Activated CD4-positive, alpha-beta T cell treated with anti-CD3 and anti-CD28 coated beads for 36 hours (primary cell): ENCODE results near the gene CEP72. TPM values are rescaled to one million over a fixed set of nuclear protein-coding genes. Genes with fewer than 3 reads are reported as not detected.
"Not testable (repeated sequence)": the region's sequence is repeated elsewhere in the genome, so short reads cannot be mapped to it uniquely, and the experiment has no call there.

ENCODE experiments used
- ATAC-seq: fragments of 200-7000 bp; cut with Tn5 transposase; one replicate; pipeline ENCODE4 v1.10.0; 2021; ENCODE audit warnings: mild to moderate bottlenecking, moderate library complexity
- CTCF ChIA-PET: fragments of 350-600 bp; sonication (Branson Sonifier 250); formaldehyde crosslinking; loops from one replicate; lab custom pipeline; 2021; ENCODE audit warnings: antibody characterized with exemption; lab: Charles Lee
- POLR2A ChIA-PET: fragments of 350-600 bp; sonication (Branson Sonifier 250); formaldehyde crosslinking; loops from one replicate; lab custom pipeline; 2021; ENCODE audit warnings: antibody characterized with exemption, inconsistent platforms; lab: Charles Lee
- DNase-seq: peaks from one replicate; pipeline ENCODE4 v3.0.0-alpha.2; 2020
- H3K27ac Mint-ChIP-seq: one replicate; pipeline ENCODE4 v1.8.0; 2021; ENCODE audit warnings: mixed read lengths
- H3K27me3 Mint-ChIP-seq: one replicate; pipeline ENCODE4 v1.8.0; 2021; ENCODE audit warnings: mixed read lengths
- H3K36me3 Mint-ChIP-seq: one replicate; pipeline ENCODE4 v1.8.0; 2021; ENCODE audit warnings: low read depth, mixed read lengths
- H3K4me1 Mint-ChIP-seq: one replicate; pipeline ENCODE4 v1.8.0; 2021; ENCODE audit warnings: mixed read lengths
- H3K4me3 Mint-ChIP-seq: one replicate; pipeline ENCODE4 v1.8.0; 2021; ENCODE audit warnings: mild to moderate bottlenecking, moderate library complexity, mixed read lengths
- H3K9me3 Mint-ChIP-seq: one replicate; pipeline ENCODE4 v1.8.0; 2021; ENCODE audit warnings: low read depth, mixed read lengths
- intact Hi-C, 2 experiments: fragments of 100-400 bp; cut with DNase I in 1 of 2; cut with micrococcal nuclease in 1 of 2; formaldehyde crosslinking; loops; one replicate each; pipeline versions ENCODE4 v1.14.2 to v1.15.1; 2022 to 2024; cut with DNase I, micrococcal nuclease
- total RNA-seq, 2 experiments: library from RNA; stranded (reverse); gene quantifications; one replicate each; pipeline ENCODE4 v1.2.3, GENCODE V29; 2021

Gene CEP72
- total RNA-seq, 2 experiments from 2014 or later: 23.7 to 26.4 TPM

GRCh38 chr5:686172-686523 is 74.0 kb downstream of the CEP72 start:
- H3K4me3 Mint-ChIP-seq, intact Hi-C loops, CTCF ChIA-PET, DNase-seq, POLR2A ChIA-PET, H3K4me1 Mint-ChIP-seq, H3K27me3 Mint-ChIP-seq, H3K9me3 Mint-ChIP-seq, H3K27ac Mint-ChIP-seq, ATAC-seq, H3K36me3 Mint-ChIP-seq: not testable (repeated sequence)

- intact Hi-C loops, H3K27me3 Mint-ChIP-seq, DNase-seq, CTCF ChIA-PET, H3K27ac Mint-ChIP-seq, POLR2A ChIA-PET, H3K4me1 Mint-ChIP-seq, ATAC-seq, H3K36me3 Mint-ChIP-seq, H3K9me3 Mint-ChIP-seq, H3K4me3 Mint-ChIP-seq: not testable (repeated sequence)
Measured at GRCh38 chr5:686936-687335, 74.8 kb downstream of the CEP72 start.

GRCh38 chr5:688348-689010 is 76.3 kb downstream of the CEP72 start:
- H3K27me3 Mint-ChIP-seq, H3K9me3 Mint-ChIP-seq, H3K27ac Mint-ChIP-seq, POLR2A ChIA-PET, H3K36me3 Mint-ChIP-seq, CTCF ChIA-PET, DNase-seq, H3K4me3 Mint-ChIP-seq, H3K4me1 Mint-ChIP-seq, intact Hi-C loops, ATAC-seq: not testable (repeated sequence)

- CTCF ChIA-PET, intact Hi-C loops: not testable (repeated sequence)
Measured at GRCh38 chr5:690293-690692, 78.2 kb downstream of the CEP72 start.

GRCh38 chr5:691049-691448 is 78.9 kb downstream of the CEP72 start:
- CTCF ChIA-PET, intact Hi-C loops, H3K4me3 Mint-ChIP-seq, POLR2A ChIA-PET, DNase-seq, H3K9me3 Mint-ChIP-seq, H3K27ac Mint-ChIP-seq, H3K36me3 Mint-ChIP-seq, H3K27me3 Mint-ChIP-seq, H3K4me1 Mint-ChIP-seq: not testable (repeated sequence)
- peak; percentile 23 for ATAC-seq

More at GRCh38 chr5:690293-690692, 78.2 kb downstream of the CEP72 start:
- H3K36me3 Mint-ChIP-seq, H3K9me3 Mint-ChIP-seq, DNase-seq, H3K27me3 Mint-ChIP-seq, ATAC-seq, H3K4me1 Mint-ChIP-seq, H3K27ac Mint-ChIP-seq, POLR2A ChIA-PET, H3K4me3 Mint-ChIP-seq: not testable (repeated sequence)

- no peak overlapping the region for H3K27ac Mint-ChIP-seq
- peaks cover 2% of the 10 kb centered on the region for H3K9me3 Mint-ChIP-seq
- peaks cover 3% of the 10 kb centered on the region for H3K27me3 Mint-ChIP-seq
- no peak for DNase-seq
- ATAC-seq: no peak
- CTCF ChIA-PET: interaction anchor here (0.6 kb wide), 1 partner anchor 243 kb away, joined by 3 read pairs; no protein-coding TSS in a partner anchor
- intact Hi-C loops: loop anchor here in 1 of 2 experiments (2.0 kb wide), 5 partner anchors 67 to 219 kb away; partner anchors contain the start of genes BRD9, CEP72, TRIP13 and ZDHHC11B
- no peaks in the 10 kb centered on the region for H3K4me1 Mint-ChIP-seq
- H3K36me3 Mint-ChIP-seq: no peaks in the 10 kb centered on the region
- peak overlapping the region; percentile 19 for H3K4me3 Mint-ChIP-seq
- POLR2A ChIA-PET: no interaction called here
Measured at GRCh38 chr5:691817-692528, 79.8 kb downstream of the CEP72 start.

GRCh38 chr5:692529-693041 is 80.4 kb downstream of the CEP72 start:
- H3K4me3 Mint-ChIP-seq: peak overlapping the region; percentile 19
- H3K27ac Mint-ChIP-seq, H3K27me3 Mint-ChIP-seq, H3K9me3 Mint-ChIP-seq, DNase-seq, CTCF ChIA-PET, POLR2A ChIA-PET, H3K36me3 Mint-ChIP-seq, H3K4me1 Mint-ChIP-seq: not testable (repeated sequence)
- intact Hi-C loops: loop anchor here in 1 of 2 experiments (2.0 kb wide), 5 partner anchors 66 to 220 kb away; partner anchors contain the start of genes BRD9, CEP72, TRIP13 and ZDHHC11B
- peak; percentile 8 for ATAC-seq

- H3K27me3 Mint-ChIP-seq, H3K36me3 Mint-ChIP-seq, CTCF ChIA-PET, H3K9me3 Mint-ChIP-seq, POLR2A ChIA-PET, H3K4me1 Mint-ChIP-seq, H3K27ac Mint-ChIP-seq: not testable (repeated sequence)
- peak; percentile 91 for ATAC-seq
- peak; percentile 90 for DNase-seq
- H3K4me3 Mint-ChIP-seq: peak within 1 kb of the TSS; percentile 19
- intact Hi-C loops: loop anchor here in 1 of 2 experiments (2.0 kb wide), 5 partner anchors 65 to 221 kb away; partner anchors contain the start of genes BRD9, CEP72, TRIP13 and ZDHHC11B
Measured at GRCh38 chr5:693271-694041, 81.3 kb downstream of the CEP72 start, which contains the start of gene TPPP. TPPP (minus strand) TSS chr5:693352; CDS start chr5:678060, 15,292 bp downstream.

- H3K36me3 Mint-ChIP-seq, intact Hi-C loops, H3K27ac Mint-ChIP-seq, H3K4me1 Mint-ChIP-seq, CTCF ChIA-PET, ATAC-seq, DNase-seq, H3K4me3 Mint-ChIP-seq, H3K27me3 Mint-ChIP-seq, H3K9me3 Mint-ChIP-seq, POLR2A ChIA-PET: not testable (repeated sequence)
Measured at GRCh38 chr5:694042-694431, 81.9 kb downstream of the CEP72 start.

GRCh38 chr5:695475-695874 is 83.3 kb downstream of the CEP72 start:
- DNase-seq, ATAC-seq, H3K36me3 Mint-ChIP-seq, POLR2A ChIA-PET, H3K27ac Mint-ChIP-seq, H3K27me3 Mint-ChIP-seq, H3K9me3 Mint-ChIP-seq, H3K4me1 Mint-ChIP-seq, intact Hi-C loops, CTCF ChIA-PET, H3K4me3 Mint-ChIP-seq: not testable (repeated sequence)

- CTCF ChIA-PET, H3K27me3 Mint-ChIP-seq, H3K27ac Mint-ChIP-seq, DNase-seq, ATAC-seq, H3K4me1 Mint-ChIP-seq, H3K9me3 Mint-ChIP-seq, H3K4me3 Mint-ChIP-seq, H3K36me3 Mint-ChIP-seq, POLR2A ChIA-PET: not testable (repeated sequence)
- intact Hi-C loops: loop anchor here in 1 of 2 experiments (2.0 kb wide), 1 partner anchor 93 kb away; no protein-coding TSS in a partner anchor
Measured at GRCh38 chr5:696191-696590, 84.1 kb downstream of the CEP72 start.
